ENCODE results near the gene SPATA2L. TPM values are rescaled to one million over a fixed set of nuclear protein-coding genes. Genes with fewer than 3 reads are reported as not detected.
A peak's percentile ranks its signal among the peaks of the same experiment; 100 is the strongest.

Gene SPATA2L
- polyA plus RNA-seq, 1 experiment, result 2.6 TPM

GRCh38 chr16:89717688-89718505 is 16.4 kb upstream of the SPATA2L start:
- Histone ChIP-seq H3K27ac (ENCODE audit: low read depth, low read length) (peak overlapping the region; percentile 82), H3K9me3 (ENCODE audit: control insufficient read depth, insufficient read depth, low read length) (peaks cover 5% of the 10 kb centered on the region), H3K27me3 (ENCODE audit: control insufficient read depth, insufficient read depth, low read length) (no peaks in the 10 kb centered on the region), H3K4me3 (ENCODE audit: low read depth, low read length) (no peak overlapping the region)
- TF ChIP-seq CTCF (IDR thresholded peaks at IDR 0.05; ENCODE audit: low read depth, low read length), result no peak
- POLR2A ChIA-PET, result interaction anchor here (0.7 kb wide), 1 partner anchor 12 kb away, joined by 3 read pairs; no protein-coding TSS in a partner anchor
- CTCF ChIA-PET, result no interaction called here
- DNase-seq (ENCODE audit: low read depth, low spot score), result no peak

- no peak overlapping the region for H3K4me3 ChIP-seq (ENCODE audit: low read depth, low read length)
- DNase-seq (ENCODE audit: low read depth, low spot score), result no peak
- no peaks in the 10 kb centered on the region for H3K27me3 ChIP-seq (ENCODE audit: control insufficient read depth, insufficient read depth, low read length)
- POLR2A ChIA-PET, result interaction anchor here (0.7 to 1.2 kb wide), 2 partner anchors 11 kb away, joined by 3 to 4 read pairs; no protein-coding TSS in a partner anchor
- CTCF ChIA-PET, result interaction anchor here (1.1 kb wide), 1 partner anchor 11 kb away, joined by 6 read pairs; no protein-coding TSS in a partner anchor
- peaks cover 5% of the 10 kb centered on the region for H3K9me3 ChIP-seq (ENCODE audit: control insufficient read depth, insufficient read depth, low read length)
- no peak for TF ChIP-seq CTCF (IDR thresholded peaks at IDR 0.05; ENCODE audit: low read depth, low read length)
- H3K27ac ChIP-seq (ENCODE audit: low read depth, low read length), result no peak overlapping the region
Observed at GRCh38 chr16:89716916-89717687, 15.6 kb upstream of the SPATA2L start.

GRCh38 chr16:89716493-89716892 is 15.0 kb upstream of the SPATA2L start:
- CTCF ChIA-PET, result interaction anchor here (0.6 to 1.1 kb wide), 2 partner anchors 10 to 17 kb away, joined by 4 to 6 read pairs; no protein-coding TSS in a partner anchor
- POLR2A ChIA-PET, result interaction anchor here (1.2 kb wide), 1 partner anchor 10 kb away, joined by 4 read pairs; no protein-coding TSS in a partner anchor
- no peak for TF ChIP-seq CTCF (IDR thresholded peaks at IDR 0.05; ENCODE audit: low read depth, low read length)
- no peaks in the 10 kb centered on the region for H3K27me3 ChIP-seq (ENCODE audit: control insufficient read depth, insufficient read depth, low read length)
- no peak overlapping the region for H3K27ac ChIP-seq (ENCODE audit: low read depth, low read length)
- no peak overlapping the region for H3K4me3 ChIP-seq (ENCODE audit: low read depth, low read length)
- no peak for DNase-seq (ENCODE audit: low read depth, low spot score)
- peaks cover 5% of the 10 kb centered on the region for H3K9me3 ChIP-seq (ENCODE audit: control insufficient read depth, insufficient read depth, low read length)

- no peaks in the 10 kb centered on the region for H3K27me3 ChIP-seq (ENCODE audit: control insufficient read depth, insufficient read depth, low read length)
- no peak for TF ChIP-seq CTCF (IDR thresholded peaks at IDR 0.05; ENCODE audit: low read depth, low read length)
- ChIA-PET CTCF (interaction anchor here (1.0 kb wide), 1 partner anchor 12 kb away, joined by 3 read pairs; no protein-coding TSS in a partner anchor), POLR2A (interaction anchor here (0.7 kb wide), 1 partner anchor 175 kb away, joined by 3 read pairs; no protein-coding TSS in a partner anchor)
- H3K9me3 ChIP-seq (ENCODE audit: control insufficient read depth, insufficient read depth, low read length), result peaks cover 5% of the 10 kb centered on the region
- peak overlapping the region; percentile 63 for H3K4me3 ChIP-seq (ENCODE audit: low read depth, low read length)
- H3K27ac ChIP-seq (ENCODE audit: low read depth, low read length), result no peak overlapping the region
- DNase-seq (ENCODE audit: low read depth, low spot score), result no peak
Observed at GRCh38 chr16:89712274-89712781, 10.8 kb upstream of the SPATA2L start.

All from AG04450 (cell line).